Naive B cell (primary cell): ENCODE measurements around the gene MEMO1. TPM values are rescaled to one million over a fixed set of nuclear protein-coding genes. Genes with fewer than 3 reads are reported as not detected.
A peak's percentile ranks its signal among the peaks of the same experiment; 100 is the strongest.
"Not testable (repeated sequence)": the region's sequence is repeated elsewhere in the genome, so short reads cannot be mapped to it uniquely, and the experiment has no call there.

Source experiments
- ATAC-seq, 2 donors: fragments of 150-1000 bp; cut with Tn5 transposase; 2 replicates each; pipeline ENCODE4 v1.10.0; 2021; ENCODE audit warnings: low read depth in 2 of 2, mild to moderate bottlenecking in 2 of 2, moderate library complexity in 2 of 2
- DNase-seq: peaks from one replicate; pipeline ENCODE4 v3.0.0; 2022
- H3K27ac Mint-ChIP-seq, 6 donors: one replicate each; pipeline ENCODE4 v1.8.0; 2020 to 2022; ENCODE audit warnings: mild to moderate bottlenecking in 6 of 6, mixed read lengths in 6 of 6, moderate library complexity in 5 of 6, inconsistent platforms in 2 of 6
- H3K27me3 Mint-ChIP-seq, 3 donors: one replicate each; pipeline ENCODE4 v1.8.0; 2021 to 2022; ENCODE audit warnings: mixed read lengths in 3 of 3, mild to moderate bottlenecking in 1 of 3
- H3K36me3 Mint-ChIP-seq, 2 donors: one replicate each; pipeline ENCODE4 v1.8.0; 2020 to 2022; ENCODE audit warnings: mixed read lengths in 2 of 2, inconsistent platforms in 1 of 2, mild to moderate bottlenecking in 1 of 2
- H3K4me1 Mint-ChIP-seq, 3 donors: one replicate each; pipeline ENCODE4 v1.8.0; 2020 to 2022; ENCODE audit warnings: mixed read lengths in 3 of 3, inconsistent platforms in 1 of 3, mild to moderate bottlenecking in 1 of 3, moderate library complexity in 1 of 3
- H3K4me3 Mint-ChIP-seq, 8 donors: one replicate each; pipeline ENCODE4 v1.8.0; 2020 to 2022; ENCODE audit warnings: mild to moderate bottlenecking in 8 of 8, mixed read lengths in 8 of 8, moderate library complexity in 8 of 8, inconsistent platforms in 2 of 8
- H3K9me3 Mint-ChIP-seq, 7 donors: one replicate each; pipeline ENCODE4 v1.8.0; 2020 to 2022; ENCODE audit warnings: mixed read lengths in 7 of 7, mild to moderate bottlenecking in 5 of 7, inconsistent platforms in 2 of 7, moderate library complexity in 1 of 7
- polyA plus RNA-seq, 6 donors: library from polyadenylated mRNA; unstranded; fragments of 300-500 nt; fragmentation: Illumina TruSeq; gene quantifications; one replicate each; pipeline ENCODE4 v1.2.3, GENCODE V29; 2021; ENCODE audit warnings: low read depth in 6 of 6

MEMO1 gene
- polyA plus RNA-seq, 6 donors from 2014 or later: 45.8 to 85.6 (median 53.1) TPM

DNA sequence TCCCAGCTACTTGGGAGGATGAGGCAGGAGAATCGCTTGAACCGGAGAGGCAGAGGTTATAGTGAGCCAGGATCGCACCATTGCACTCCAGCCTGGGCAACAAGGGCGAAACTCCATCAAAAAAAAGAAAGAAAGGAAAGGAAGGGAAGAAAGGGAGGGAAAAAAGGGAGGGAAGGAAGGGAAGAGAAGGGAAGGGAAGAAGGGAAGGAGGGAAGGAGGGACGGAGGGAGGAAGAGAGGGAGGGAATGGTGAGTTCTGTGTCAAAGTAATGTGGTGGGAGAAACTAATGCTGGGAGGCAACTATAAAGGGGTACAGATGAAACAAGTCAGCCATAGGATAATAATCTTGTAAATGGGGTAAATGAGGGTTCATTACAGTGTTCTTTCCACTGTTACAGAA, 45.7 kb downstream of the MEMO1 start:
- no peaks in the 10 kb centered on the region for H3K9me3 Mint-ChIP-seq
- no peaks in the 10 kb centered on the region for H3K27me3 Mint-ChIP-seq
- no peak overlapping the region for H3K4me3 Mint-ChIP-seq
- no peak for DNase-seq
- peak overlapping the region in 2 of 6 donors; percentile 51 to 65 for H3K27ac Mint-ChIP-seq
- peaks cover 27 to 52% (median 39%) of the 10 kb centered on the region in 3 donors for H3K4me1 Mint-ChIP-seq
- ATAC-seq: no peak
- H3K36me3 Mint-ChIP-seq: peaks cover 0 to 10% of the 10 kb centered on the region in 2 donors

DNA sequence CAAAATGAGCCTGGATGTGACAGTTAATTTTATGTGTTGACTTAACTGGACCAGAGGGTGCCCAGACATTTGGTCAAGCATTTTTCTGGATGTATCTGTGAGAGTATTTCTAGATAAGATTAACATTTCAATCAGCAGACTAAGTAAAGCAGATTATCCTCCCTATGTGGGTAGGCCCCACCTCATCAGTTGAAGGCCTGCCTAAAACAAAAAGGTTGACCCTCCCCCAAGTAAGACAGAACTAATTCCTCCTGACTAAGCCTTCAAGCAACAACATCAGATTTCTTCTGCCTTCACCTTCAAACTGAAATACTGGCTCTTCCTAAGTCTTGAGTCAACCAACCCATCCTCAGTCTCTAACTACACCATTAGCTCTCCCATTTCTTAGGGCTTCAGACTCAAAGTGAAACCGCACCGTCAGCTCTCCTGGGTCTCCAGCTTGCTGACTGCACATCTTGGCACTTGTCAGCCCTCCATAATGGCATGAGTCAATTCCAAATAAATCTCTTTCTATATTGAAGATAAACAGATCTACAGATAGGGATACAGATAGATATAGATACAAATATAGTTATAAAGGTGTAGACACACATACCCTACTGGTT, 47.9 kb downstream of the MEMO1 start:
- H3K36me3 Mint-ChIP-seq: peaks cover 0 to 10% of the 10 kb centered on the region in 2 donors
- H3K9me3 Mint-ChIP-seq: no peaks in the 10 kb centered on the region
- ATAC-seq (no peak), DNase-seq (no peak)
- H3K27ac Mint-ChIP-seq: peak overlapping the region in 2 of 6 donors; percentile 4 to 55
- peaks cover 35 to 67% (median 54%) of the 10 kb centered on the region in 3 donors for H3K4me1 Mint-ChIP-seq
- H3K4me3 Mint-ChIP-seq: peak overlapping the region in 2 of 8 donors; percentile 1 to 65
- H3K27me3 Mint-ChIP-seq: no peaks in the 10 kb centered on the region

DNA sequence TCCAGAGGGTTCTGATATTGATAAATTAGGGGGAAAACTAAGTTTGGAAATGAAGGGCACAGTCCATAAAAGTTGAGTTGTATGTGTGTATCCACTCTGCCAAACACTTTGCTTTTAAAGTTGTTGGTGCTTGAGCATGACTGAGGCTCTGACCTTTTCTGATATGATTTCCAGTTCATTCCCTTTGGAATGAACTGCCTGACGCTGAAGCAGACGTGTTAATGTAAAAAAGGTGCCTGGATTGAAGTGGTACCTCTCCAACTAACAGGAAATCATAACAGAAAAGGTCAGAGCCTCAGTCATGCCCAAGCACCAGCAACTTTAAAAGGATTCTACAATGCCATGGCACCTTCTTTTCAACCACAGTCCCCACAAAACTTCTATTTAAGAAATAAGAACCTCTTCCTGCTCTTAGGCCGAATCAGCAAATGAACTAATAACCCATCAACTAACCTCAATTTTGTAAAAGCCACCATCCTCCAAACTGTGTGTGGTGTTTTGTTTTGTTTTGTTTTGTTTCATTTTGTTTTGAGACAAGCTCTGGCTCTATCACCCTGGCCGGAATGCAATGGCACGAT, 52.6 kb downstream of the MEMO1 start:
- Mint-ChIP-seq H3K27me3 (no peaks in the 10 kb centered on the region), H3K4me3 (peak overlapping the region in 2 of 8 donors; percentile 1 to 35), H3K36me3 (peaks cover 0 to 12% of the 10 kb centered on the region in 2 donors), H3K4me1 (peaks cover 30 to 74% (median 56%) of the 10 kb centered on the region in 3 donors), H3K9me3 (no peaks in the 10 kb centered on the region), H3K27ac (peak overlapping the region in 5 of 6 donors; percentile 0 to 66 (median 34))
- ATAC-seq (no peak), DNase-seq (no peak)

DNA sequence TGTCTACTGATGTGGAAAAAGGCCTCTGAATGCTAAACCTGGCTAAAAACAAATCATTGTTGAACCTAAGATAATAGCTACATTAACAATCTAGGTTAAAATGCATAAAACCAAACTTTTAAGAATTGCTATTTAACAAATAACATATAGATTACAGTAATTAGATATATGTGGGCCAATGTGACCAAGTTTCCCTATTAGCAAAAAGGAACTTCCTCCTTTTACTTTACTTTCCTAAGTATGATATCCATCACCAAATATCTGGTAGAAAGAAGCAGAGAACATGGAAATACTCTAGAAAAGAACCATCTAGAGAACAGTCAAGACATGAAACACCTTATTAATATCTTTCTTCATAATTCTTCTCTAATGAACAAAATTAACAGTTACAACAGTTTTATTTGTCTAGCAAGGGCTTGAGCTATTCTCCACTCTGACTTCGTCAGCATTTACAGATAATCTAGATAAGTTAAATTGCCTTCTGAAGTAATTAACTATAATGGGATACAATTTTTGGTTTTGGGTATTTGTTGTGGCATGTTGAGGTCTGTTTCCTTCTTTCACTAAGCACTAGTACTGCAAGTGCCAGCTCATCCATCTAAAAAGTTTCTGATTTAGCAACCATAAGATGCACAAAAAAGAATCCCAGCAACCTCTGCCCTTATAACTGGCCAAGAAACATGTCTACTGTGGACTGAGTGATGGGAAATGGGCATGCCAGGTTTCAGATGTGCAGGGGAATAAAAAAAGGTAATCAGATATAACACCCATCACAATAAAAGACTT, 53.3 kb downstream of the MEMO1 start:
- Mint-ChIP-seq H3K27me3 (no peaks in the 10 kb centered on the region), H3K27ac (peak overlapping the region in 5 of 6 donors; percentile 9 to 65 (median 43)), H3K4me1 (peaks cover 24 to 67% (median 50%) of the 10 kb centered on the region in 3 donors), H3K9me3 (no peaks in the 10 kb centered on the region), H3K36me3 (peaks cover 0 to 6% of the 10 kb centered on the region in 2 donors), H3K4me3 (peak overlapping the region in 3 of 8 donors; percentile 41 to 56 (median 49))
- DNase-seq: peak; percentile 2
- peak in 1 of 2 donors; percentile 39 for ATAC-seq

DNA sequence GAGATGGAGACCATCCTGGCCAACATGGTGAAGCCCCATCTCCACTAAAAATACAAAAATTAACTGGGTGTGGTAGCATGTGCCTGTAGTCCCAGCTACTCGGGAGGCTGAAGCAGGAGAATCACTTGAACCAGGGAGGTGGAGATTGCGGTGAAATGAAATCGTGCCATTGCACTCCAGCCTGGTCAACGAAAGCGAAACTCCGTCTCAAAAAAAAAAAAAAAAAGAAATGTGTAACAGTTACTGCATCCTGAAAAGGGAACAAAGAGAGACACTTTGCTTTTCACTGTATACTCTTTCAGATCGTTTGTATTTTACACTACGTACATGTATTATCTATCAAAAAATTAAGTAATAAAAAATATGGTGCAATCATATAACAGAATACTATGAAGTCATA, 53.9 kb downstream of the MEMO1 start:
- H3K36me3 Mint-ChIP-seq: not testable (repeated sequence)
- ATAC-seq: peak; percentile 80 to 84
- peak overlapping the region in 5 of 6 donors; percentile 9 to 76 (median 47) for H3K27ac Mint-ChIP-seq

DNA sequence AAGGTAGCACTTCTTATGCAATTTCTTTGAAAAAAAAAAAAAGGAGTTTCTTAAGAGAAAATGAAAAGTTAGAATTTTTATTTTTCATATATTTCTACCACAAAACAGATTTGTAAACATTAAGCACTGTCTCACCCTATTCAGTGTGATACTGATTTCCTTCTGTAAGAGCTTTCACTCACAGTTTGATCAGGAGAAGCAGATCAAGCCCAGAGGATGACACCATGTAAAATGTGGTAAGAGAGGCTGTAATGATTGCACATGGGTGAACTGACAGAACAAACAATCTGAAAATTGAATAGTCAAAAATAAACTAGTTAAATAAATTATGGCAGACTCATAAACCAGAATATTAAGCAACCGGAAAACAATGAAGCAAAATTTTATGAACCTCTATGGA, 54.5 kb downstream of the MEMO1 start:
- ATAC-seq (no peak), DNase-seq (no peak)
- Mint-ChIP-seq H3K27ac (peak overlapping the region; percentile 9 to 92 (median 67)), H3K27me3 (no peaks in the 10 kb centered on the region), H3K9me3 (no peaks in the 10 kb centered on the region), H3K4me1 (peaks cover 28 to 55% (median 43%) of the 10 kb centered on the region in 3 donors), H3K4me3 (peak overlapping the region in 3 of 8 donors; percentile 13 to 55 (median 41)), H3K36me3 (peaks cover 0 to 5% of the 10 kb centered on the region in 2 donors)

More for the DNA sequence above, 53.9 kb downstream of the MEMO1 start:
- peak overlapping the region in 7 of 8 donors; percentile 30 to 79 (median 55) for H3K4me3 Mint-ChIP-seq
- H3K4me1 Mint-ChIP-seq: peaks cover 24 to 61% (median 46%) of the 10 kb centered on the region in 3 donors
- H3K9me3 Mint-ChIP-seq, H3K27me3 Mint-ChIP-seq: not testable (repeated sequence)
- DNase-seq: peak; percentile 15

DNA sequence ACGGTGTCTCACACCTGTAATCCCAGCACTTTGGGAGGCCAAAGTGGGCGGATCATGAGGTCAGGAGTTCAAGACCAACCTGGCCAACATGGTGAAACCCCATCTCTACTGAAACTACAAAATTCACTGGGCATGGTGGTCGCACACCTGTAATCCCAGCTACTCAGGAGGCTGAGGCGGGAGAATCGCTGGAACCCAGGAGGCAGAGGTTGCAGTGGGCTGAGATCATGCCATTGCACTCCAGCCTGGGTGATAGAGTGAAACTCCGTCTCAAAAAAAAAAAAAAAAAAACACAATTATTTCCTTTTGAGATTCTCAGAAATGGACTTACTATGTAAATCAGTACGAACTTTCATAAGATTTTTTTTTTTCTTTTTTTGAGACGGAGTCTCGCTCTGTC, 57.7 kb downstream of the MEMO1 start:
- not testable (repeated sequence) for H3K27me3 Mint-ChIP-seq, H3K27ac Mint-ChIP-seq, ATAC-seq, H3K36me3 Mint-ChIP-seq, DNase-seq, H3K4me3 Mint-ChIP-seq, H3K9me3 Mint-ChIP-seq
- H3K4me1 Mint-ChIP-seq: peaks cover 21 to 34% (median 28%) of the 10 kb centered on the region in 3 donors

DNA sequence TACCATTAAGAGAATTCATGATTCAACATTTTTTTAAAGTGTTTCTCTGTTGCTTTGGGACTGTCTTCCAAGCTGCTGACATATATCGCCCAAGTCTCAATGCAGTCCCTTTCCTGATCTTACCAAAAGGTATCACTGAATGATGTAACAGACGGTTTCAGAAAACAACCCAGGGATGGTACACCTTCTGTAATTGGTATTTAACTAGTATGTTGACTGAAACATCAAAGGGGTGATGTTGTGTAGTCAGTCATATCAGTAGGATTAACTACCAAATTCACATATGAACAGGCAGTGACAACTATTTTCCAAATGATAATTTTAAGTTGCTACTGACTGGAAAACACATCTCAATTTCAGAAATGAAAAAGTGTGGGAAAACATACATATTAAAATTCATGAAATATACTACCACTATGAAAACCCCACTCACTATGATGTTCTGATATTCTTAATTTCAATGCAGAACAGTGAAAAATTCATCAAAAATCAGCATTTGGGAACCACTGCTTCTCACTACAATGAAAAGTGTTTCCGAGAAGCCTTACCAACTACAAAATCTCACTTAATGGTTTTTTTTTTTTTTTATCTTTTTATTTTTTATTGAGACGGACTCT, 59.8 kb downstream of the MEMO1 start:
- Mint-ChIP-seq H3K27me3 (no peaks in the 10 kb centered on the region), H3K27ac (no peak overlapping the region), H3K36me3 (peaks cover 0 to 5% of the 10 kb centered on the region in 2 donors), H3K4me3 (no peak overlapping the region), H3K4me1 (peaks cover 18 to 29% (median 26%) of the 10 kb centered on the region in 3 donors), H3K9me3 (no peaks in the 10 kb centered on the region)
- no peak for DNase-seq
- ATAC-seq: no peak

DNA sequence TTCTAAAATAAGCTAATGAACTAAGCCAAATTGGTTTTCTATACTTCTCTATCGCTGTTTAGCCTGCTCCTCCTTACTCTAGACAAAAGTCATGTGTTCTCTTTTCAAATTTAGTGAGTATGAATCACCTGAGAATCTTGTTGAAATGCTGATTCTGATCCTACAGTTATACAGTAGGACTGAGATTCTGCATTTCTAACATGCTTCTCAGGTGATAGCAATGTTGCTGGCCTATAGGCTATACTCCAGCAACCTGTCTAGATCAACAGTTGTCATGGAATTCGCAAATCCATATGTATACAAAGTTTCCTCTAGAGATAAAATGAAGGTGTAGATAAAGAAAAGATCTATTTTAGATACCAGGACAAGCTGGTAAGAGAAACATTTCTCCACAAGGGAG, 62.9 kb downstream of the MEMO1 start:
- H3K4me3 Mint-ChIP-seq: no peak overlapping the region
- H3K27ac Mint-ChIP-seq: peak overlapping the region in 3 of 6 donors; percentile 3 to 71 (median 14)
- no peaks in the 10 kb centered on the region for H3K9me3 Mint-ChIP-seq

DNA sequence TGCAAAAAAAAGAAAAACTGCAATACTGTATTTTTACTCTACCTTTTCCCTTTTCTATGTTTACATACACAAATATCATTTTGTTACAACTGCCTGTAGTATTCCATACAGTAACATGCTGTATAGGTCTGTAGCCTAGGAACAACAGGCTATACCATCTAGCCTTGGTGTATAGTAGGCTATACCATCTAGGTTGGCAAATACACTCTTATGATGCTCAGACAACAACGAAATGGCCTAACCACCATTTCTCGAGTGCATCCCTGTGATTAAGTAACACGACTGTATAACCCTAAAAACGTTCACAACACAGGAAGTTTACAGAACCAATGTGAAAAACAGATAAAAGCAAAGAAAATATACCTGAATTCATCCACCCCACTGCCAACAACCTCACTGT, 64.0 kb downstream of the MEMO1 start:
- H3K36me3 Mint-ChIP-seq: peaks cover 0 to 10% of the 10 kb centered on the region in 2 donors
- no peak overlapping the region for H3K4me3 Mint-ChIP-seq
- peak overlapping the region in 1 of 6 donors; percentile 47 for H3K27ac Mint-ChIP-seq
- H3K27me3 Mint-ChIP-seq: no peaks in the 10 kb centered on the region
- ATAC-seq: no peak
- peaks cover 34 to 48% (median 37%) of the 10 kb centered on the region in 3 donors for H3K4me1 Mint-ChIP-seq
- DNase-seq: no peak
- H3K9me3 Mint-ChIP-seq: no peaks in the 10 kb centered on the region

More for the DNA sequence above, 62.9 kb downstream of the MEMO1 start:
- H3K36me3 Mint-ChIP-seq: peaks cover 0 to 10% of the 10 kb centered on the region in 2 donors
- peaks cover 34 to 48% (median 38%) of the 10 kb centered on the region in 3 donors for H3K4me1 Mint-ChIP-seq
- no peak for DNase-seq
- H3K27me3 Mint-ChIP-seq: no peaks in the 10 kb centered on the region
- no peak for ATAC-seq

DNA sequence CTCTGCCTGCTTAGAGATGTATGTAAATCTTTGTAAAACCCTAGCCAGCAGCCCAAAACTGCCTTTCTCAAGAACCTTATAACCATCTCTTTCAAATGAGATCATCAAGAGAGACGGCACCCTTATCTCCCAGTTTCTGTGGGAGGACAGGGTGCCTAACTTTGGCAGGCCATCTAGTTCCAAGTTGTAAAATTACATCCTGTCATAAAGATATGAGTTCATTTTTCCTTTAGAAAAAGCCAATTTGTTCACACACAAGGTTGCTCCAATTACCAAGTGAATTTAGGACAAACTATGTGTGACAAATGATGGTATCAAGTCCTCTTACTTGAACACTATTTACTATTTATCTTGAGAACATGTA, 65.3 kb downstream of the MEMO1 start:
- H3K27ac Mint-ChIP-seq: peak overlapping the region in 1 of 6 donors; percentile 16
- H3K4me1 Mint-ChIP-seq: peaks cover 34 to 48% (median 34%) of the 10 kb centered on the region in 3 donors
- no peak for ATAC-seq
- peaks cover 0 to 10% of the 10 kb centered on the region in 2 donors for H3K36me3 Mint-ChIP-seq
- no peak for DNase-seq
- no peaks in the 10 kb centered on the region for H3K9me3 Mint-ChIP-seq
- no peaks in the 10 kb centered on the region for H3K27me3 Mint-ChIP-seq
- no peak overlapping the region for H3K4me3 Mint-ChIP-seq

DNA sequence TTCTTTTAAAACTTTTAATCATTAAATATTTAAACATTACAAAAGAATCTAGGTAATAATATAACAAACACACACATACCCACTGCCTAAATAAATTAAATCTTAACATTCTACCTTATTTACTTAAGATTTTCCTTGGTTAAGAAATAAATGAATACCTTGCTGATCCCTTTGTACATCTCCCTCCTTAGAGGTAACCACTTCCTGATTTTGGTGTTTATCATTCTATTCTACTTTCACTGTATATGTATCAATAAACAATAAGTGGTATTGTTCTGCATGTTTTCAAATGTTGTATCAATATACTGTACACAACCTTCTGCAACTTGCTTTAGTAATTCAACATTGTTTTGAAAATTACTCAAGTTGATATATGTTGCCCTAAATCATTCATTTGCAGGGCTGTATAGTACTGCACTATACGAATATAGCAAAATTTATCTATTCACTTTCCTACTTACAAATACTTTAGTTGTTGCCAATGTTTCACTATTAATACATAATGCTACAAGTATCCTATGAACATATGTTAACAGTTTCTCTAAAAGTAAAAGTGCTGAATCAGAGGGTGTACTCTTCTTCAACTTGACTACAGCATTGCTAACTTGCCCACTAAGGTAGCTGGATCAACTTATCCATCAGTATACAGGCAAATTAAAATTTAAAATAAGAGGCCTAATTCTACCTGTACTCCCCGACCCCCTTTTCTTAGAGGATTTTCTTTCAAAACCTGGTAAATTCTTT, 65.8 kb downstream of the MEMO1 start:
- Mint-ChIP-seq H3K36me3 (peaks cover 0 to 10% of the 10 kb centered on the region in 2 donors), H3K27ac (peak overlapping the region in 2 of 6 donors; percentile 16 to 27), H3K4me3 (no peak overlapping the region), H3K9me3 (no peaks in the 10 kb centered on the region), H3K4me1 (peaks cover 34 to 48% (median 34%) of the 10 kb centered on the region in 3 donors), H3K27me3 (no peaks in the 10 kb centered on the region)
- no peak for ATAC-seq
- no peak for DNase-seq
